RWPE2 (cell line): ENCODE data around the gene ART4.

Experiments used
- ATAC-seq: fragments of 200-7000 bp; cut with Tn5 transposase; 3 replicates; pipeline ENCODE4 v1.9.1; 2021; ENCODE audit warnings: low read depth
- DNase-seq: peaks from one replicate; pipeline ENCODE4 v3.0.0-alpha.2; 2020; ENCODE audit warnings: low spot score
- H3K27ac ChIP-seq: fragments of 450-650 bp; 2 replicates; pipeline ENCODE4 v1.5.1; 2017; ENCODE audit warnings: mild to moderate bottlenecking; ENCODE audit not compliant: poor library complexity, severe bottlenecking
- H3K27me3 ChIP-seq: fragments of 250-450 bp; sonication (Bioruptor Pico); 2 replicates; pipeline ENCODE4 v1.5.1; 2021; ENCODE audit warnings: mild to moderate bottlenecking, moderate library complexity; ENCODE audit not compliant: insufficient read depth, poor library complexity, severe bottlenecking
- H3K36me3 ChIP-seq: fragments of 250-450 bp; sonication (Bioruptor Pico); 2 replicates; pipeline ENCODE4 v1.5.1; 2020; ENCODE audit warnings: low read depth, mild to moderate bottlenecking, moderate library complexity
- H3K4me1 ChIP-seq: fragments of 250-450 bp; sonication (Bioruptor Pico); 2 replicates; pipeline ENCODE4 v1.5.1; 2021; ENCODE audit warnings: mild to moderate bottlenecking, moderate library complexity; ENCODE audit not compliant: insufficient read depth, poor library complexity, severe bottlenecking
- H3K4me3 ChIP-seq: fragments of 250-450 bp; sonication (Bioruptor Pico); 2 replicates; pipeline ENCODE4 v1.5.1; 2021; ENCODE audit warnings: mild to moderate bottlenecking, moderate library complexity; ENCODE audit not compliant: severe bottlenecking
- H3K9me3 ChIP-seq: fragments of 250-450 bp; sonication (Bioruptor Pico); 2 replicates; pipeline ENCODE4 v1.5.1; 2021; ENCODE audit warnings: mild to moderate bottlenecking, moderate library complexity; ENCODE audit not compliant: severe bottlenecking
- TF ChIP-seq, protein P1 (sequence below): fragments of 450-650 bp; IDR thresholded peaks from one replicate; pipeline ENCODE4 v1.5.1; 2017; ENCODE audit warnings: mild to moderate bottlenecking, moderate library complexity; ENCODE audit not compliant: poor library complexity, severe bottlenecking

The ART4 gene

DNA sequence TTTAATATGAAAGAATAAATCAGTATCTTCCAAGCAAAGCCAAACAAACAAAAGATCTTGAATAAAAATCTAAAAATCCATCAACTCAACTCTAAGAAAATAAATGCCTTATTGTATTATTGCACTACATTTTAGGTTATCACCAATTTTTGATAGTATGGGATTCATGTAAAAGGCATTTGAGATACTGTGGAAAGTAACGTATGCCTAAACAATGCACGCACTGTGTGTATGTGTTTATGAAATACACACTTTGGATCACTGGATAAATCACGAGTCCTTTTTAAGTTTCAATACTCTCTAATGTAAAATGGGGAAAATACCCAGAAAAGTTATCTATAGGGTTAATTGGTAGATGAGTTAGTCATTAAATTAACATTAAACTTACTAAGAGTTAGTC is 57.8 kb downstream of the ART4 start:
- Histone ChIP-seq H3K27me3 (no peaks in the 10 kb centered on the region), H3K9me3 (no peaks in the 10 kb centered on the region), H3K4me3 (no peak overlapping the region), H3K27ac (no peak overlapping the region), H3K36me3 (peaks cover 40% of the 10 kb centered on the region), H3K4me1 (no peaks in the 10 kb centered on the region)
- TF ChIP-seq, protein P1, sequence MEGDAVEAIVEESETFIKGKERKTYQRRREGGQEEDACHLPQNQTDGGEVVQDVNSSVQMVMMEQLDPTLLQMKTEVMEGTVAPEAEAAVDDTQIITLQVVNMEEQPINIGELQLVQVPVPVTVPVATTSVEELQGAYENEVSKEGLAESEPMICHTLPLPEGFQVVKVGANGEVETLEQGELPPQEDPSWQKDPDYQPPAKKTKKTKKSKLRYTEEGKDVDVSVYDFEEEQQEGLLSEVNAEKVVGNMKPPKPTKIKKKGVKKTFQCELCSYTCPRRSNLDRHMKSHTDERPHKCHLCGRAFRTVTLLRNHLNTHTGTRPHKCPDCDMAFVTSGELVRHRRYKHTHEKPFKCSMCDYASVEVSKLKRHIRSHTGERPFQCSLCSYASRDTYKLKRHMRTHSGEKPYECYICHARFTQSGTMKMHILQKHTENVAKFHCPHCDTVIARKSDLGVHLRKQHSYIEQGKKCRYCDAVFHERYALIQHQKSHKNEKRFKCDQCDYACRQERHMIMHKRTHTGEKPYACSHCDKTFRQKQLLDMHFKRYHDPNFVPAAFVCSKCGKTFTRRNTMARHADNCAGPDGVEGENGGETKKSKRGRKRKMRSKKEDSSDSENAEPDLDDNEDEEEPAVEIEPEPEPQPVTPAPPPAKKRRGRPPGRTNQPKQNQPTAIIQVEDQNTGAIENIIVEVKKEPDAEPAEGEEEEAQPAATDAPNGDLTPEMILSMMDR, result no peak
- DNase-seq (no peak), ATAC-seq (no peak)

DNA sequence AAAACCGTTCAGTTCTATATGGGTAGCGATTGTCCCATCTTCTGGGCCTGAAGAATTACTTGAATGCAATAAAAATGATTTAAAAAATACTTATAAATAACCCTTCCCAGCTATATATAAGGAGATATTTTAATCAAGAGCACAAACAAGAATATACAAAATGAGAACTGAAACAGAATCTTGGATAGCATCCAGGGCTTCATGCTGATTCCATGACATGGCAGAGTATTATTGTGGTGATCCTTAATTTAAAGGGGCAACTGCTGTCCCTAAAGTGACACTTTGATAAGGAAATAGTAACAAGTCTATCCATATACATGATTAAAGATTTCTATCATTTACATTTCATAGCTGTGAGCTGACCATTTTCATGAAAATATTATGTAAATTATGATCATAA is 58.9 kb downstream of the ART4 start:
- peaks cover 31% of the 10 kb centered on the region for H3K36me3 ChIP-seq

GRCh38 chr12:14782756-14783155 is 60.6 kb downstream of the ART4 start:
- no peak overlapping the region for H3K4me3 ChIP-seq
- no peak for DNase-seq
- no peak for ATAC-seq

More for the DNA sequence above, 58.9 kb downstream of the ART4 start:
- Histone ChIP-seq H3K27ac (no peak overlapping the region), H3K4me1 (no peaks in the 10 kb centered on the region), H3K9me3 (no peaks in the 10 kb centered on the region), H3K4me3 (no peak overlapping the region), H3K27me3 (no peaks in the 10 kb centered on the region)
- DNase-seq (no peak), ATAC-seq (no peak)
- TF ChIP-seq, protein P1, result no peak

GRCh38 chr12:14781563-14781962 is 61.8 kb downstream of the ART4 start:
- H3K4me1 ChIP-seq, result peaks cover 2% of the 10 kb centered on the region
- H3K4me3 ChIP-seq, result no peak overlapping the region
- no peak for DNase-seq
- ATAC-seq, result no peak
- H3K36me3 ChIP-seq, result peaks cover 13% of the 10 kb centered on the region; the same call in 1 of the 2 replicates
- no peaks in the 10 kb centered on the region for H3K27me3 ChIP-seq
- no peak overlapping the region for H3K27ac ChIP-seq
- TF ChIP-seq, protein P1, result no peak
- no peaks in the 10 kb centered on the region for H3K9me3 ChIP-seq

More at GRCh38 chr12:14782756-14783155, 60.6 kb downstream of the ART4 start:
- H3K36me3 ChIP-seq, result peaks cover 16% of the 10 kb centered on the region
- TF ChIP-seq, protein P1, result no peak
- H3K27ac ChIP-seq, result no peak overlapping the region
- H3K27me3 ChIP-seq, result no peaks in the 10 kb centered on the region
- no peaks in the 10 kb centered on the region for H3K4me1 ChIP-seq
- no peaks in the 10 kb centered on the region for H3K9me3 ChIP-seq

GRCh38 chr12:14780859-14781258 is 62.5 kb downstream of the ART4 start:
- no peaks in the 10 kb centered on the region for H3K27me3 ChIP-seq
- DNase-seq (no peak), ATAC-seq (no peak)

More at GRCh38 chr12:14780859-14781258, 62.5 kb downstream of the ART4 start:
- Histone ChIP-seq H3K36me3 (peaks cover 6% of the 10 kb centered on the region; the same call in 1 of the 2 replicates), H3K4me3 (no peak overlapping the region), H3K9me3 (no peaks in the 10 kb centered on the region), H3K27ac (no peak overlapping the region), H3K4me1 (peaks cover 9% of the 10 kb centered on the region)
- TF ChIP-seq, protein P1, result no peak
